ENCODE measurements around the gene SELENOF. TPM values are rescaled to one million over a fixed set of nuclear protein-coding genes. Genes with fewer than 3 reads are reported as not detected.

SELENOF gene
- total RNA-seq, 6 experiments from 2014 or later: 95.5 to 130 (median 107) TPM

DNA sequence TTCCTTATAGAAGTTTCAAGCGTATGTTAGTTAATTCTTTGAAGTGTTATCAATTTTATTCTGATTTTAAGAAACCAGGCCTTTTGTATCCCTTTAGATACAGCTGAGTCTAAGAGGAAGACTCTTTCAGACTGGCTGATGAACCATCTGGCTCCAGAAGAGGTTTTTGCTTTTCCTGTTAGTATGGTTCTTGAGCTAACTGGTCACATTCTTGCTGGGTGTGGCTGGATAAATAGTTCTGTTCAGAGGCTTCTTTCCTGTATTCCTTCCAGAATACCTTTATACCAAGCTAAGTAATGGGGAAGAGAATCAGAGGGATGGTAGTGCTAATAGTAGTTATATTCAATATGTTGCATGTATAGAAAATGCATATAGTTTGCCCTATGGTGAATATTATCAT, 13.0 kb upstream of the SELENOF start:
- no peak overlapping the region for H3K27ac ChIP-seq
- WGBS (ENCODE audit: insufficient coverage, low coverage, low lambda C conversion rate, missing lambda C conversion rate): 93% methylated on average over 1 of the region's 1 CpG
- DNase-seq: no peak
- peaks cover 0 to 9% (median 0%) of the 10 kb centered on the region in 4 donors for H3K4me1 ChIP-seq
- intact Hi-C loops (cut with DNase I): no loop called here
- ATAC-seq: no peak
- peaks cover 0 to 6% (median 0%) of the 10 kb centered on the region in 4 donors for H3K9me3 ChIP-seq
- H3K27me3 ChIP-seq: no peaks in the 10 kb centered on the region
- no peak overlapping the region for H3K4me3 ChIP-seq
- no peaks in the 10 kb centered on the region for H3K36me3 ChIP-seq
- TF ChIP-seq, protein P1, sequence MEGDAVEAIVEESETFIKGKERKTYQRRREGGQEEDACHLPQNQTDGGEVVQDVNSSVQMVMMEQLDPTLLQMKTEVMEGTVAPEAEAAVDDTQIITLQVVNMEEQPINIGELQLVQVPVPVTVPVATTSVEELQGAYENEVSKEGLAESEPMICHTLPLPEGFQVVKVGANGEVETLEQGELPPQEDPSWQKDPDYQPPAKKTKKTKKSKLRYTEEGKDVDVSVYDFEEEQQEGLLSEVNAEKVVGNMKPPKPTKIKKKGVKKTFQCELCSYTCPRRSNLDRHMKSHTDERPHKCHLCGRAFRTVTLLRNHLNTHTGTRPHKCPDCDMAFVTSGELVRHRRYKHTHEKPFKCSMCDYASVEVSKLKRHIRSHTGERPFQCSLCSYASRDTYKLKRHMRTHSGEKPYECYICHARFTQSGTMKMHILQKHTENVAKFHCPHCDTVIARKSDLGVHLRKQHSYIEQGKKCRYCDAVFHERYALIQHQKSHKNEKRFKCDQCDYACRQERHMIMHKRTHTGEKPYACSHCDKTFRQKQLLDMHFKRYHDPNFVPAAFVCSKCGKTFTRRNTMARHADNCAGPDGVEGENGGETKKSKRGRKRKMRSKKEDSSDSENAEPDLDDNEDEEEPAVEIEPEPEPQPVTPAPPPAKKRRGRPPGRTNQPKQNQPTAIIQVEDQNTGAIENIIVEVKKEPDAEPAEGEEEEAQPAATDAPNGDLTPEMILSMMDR (IDR thresholded peaks at IDR 0.05): no peak
- TF ChIP-seq POLR2A (IDR thresholded peaks at IDR 0.05): no peak

DNA sequence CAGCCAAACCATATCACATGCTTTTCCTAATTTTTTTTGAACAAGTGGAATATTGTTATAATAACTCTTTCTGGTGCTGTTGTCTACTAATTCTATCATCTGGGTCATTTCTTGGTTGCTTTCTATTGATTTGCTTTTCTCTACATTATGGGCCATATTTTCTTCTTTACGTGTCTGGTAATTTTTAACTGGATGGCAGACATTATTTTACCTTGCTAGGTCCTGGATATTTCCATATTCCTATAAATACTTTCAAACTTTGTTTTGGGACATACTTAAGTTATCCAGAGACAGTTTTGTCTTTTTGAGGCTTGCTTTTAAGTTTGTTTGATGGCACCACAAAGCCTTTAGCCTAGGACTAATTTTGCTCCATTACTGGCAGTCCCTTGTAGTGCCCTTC, 11.8 kb upstream of the SELENOF start:
- H3K4me1 ChIP-seq: peaks cover 0 to 9% (median 0%) of the 10 kb centered on the region in 4 donors

DNA sequence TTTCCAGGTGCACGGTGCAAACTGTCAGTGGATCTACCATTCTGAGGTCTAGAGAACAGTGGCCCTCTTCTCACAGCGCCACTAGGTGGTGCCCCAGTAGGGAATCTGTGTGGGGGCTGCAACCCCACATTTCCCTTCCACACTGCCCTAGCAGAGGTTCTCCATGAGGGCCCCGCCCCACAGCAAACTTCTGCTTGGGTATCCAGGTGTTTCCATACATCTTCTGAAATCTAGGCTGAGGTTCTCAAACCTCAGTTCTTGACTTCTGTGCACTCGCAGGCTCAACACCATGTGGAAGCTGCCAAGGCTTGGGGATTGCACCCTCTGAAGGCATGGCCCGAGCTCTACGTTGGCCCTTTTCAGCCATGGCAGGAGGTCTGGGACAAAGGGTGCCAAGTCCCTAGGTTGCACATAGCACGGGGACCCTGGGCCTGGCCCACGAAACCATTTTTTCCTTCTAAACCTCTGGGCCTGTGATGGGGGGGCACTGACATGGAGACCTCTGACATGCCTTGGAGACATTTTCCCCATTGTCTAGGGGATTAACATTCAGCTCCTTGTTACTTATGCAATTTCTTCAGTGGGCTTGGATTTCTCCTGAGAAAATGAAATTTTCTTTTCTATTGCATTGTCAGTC, 10.5 kb upstream of the SELENOF start:
- H3K4me1 ChIP-seq: peaks cover 0 to 9% (median 0%) of the 10 kb centered on the region in 4 donors
- TF ChIP-seq, protein P1 (IDR thresholded peaks at IDR 0.05): no peak
- TF ChIP-seq POLR2A (IDR thresholded peaks at IDR 0.05): no peak
- ATAC-seq (no peak), DNase-seq (no peak)
- H3K4me3 ChIP-seq: no peak overlapping the region
- peaks cover 0 to 8% (median 0%) of the 10 kb centered on the region in 4 donors for H3K9me3 ChIP-seq
- 100% methylated on average over 3 of the region's 8 CpGs for WGBS (ENCODE audit: insufficient coverage, low coverage, low lambda C conversion rate, missing lambda C conversion rate)
- intact Hi-C loops (cut with DNase I): no loop called here
- H3K36me3 ChIP-seq: no peaks in the 10 kb centered on the region
- no peaks in the 10 kb centered on the region for H3K27me3 ChIP-seq
- no peak overlapping the region for H3K27ac ChIP-seq

More for the DNA sequence above, 11.8 kb upstream of the SELENOF start:
- intact Hi-C loops (cut with DNase I): no loop called here
- H3K9me3 ChIP-seq: peaks cover 0 to 8% (median 0%) of the 10 kb centered on the region in 4 donors
- H3K36me3 ChIP-seq: no peaks in the 10 kb centered on the region
- DNase-seq: no peak
- WGBS (ENCODE audit: insufficient coverage, low coverage, low lambda C conversion rate, missing lambda C conversion rate): 100% methylated on average over 1 of the region's 1 CpG
- no peak overlapping the region for H3K4me3 ChIP-seq
- ATAC-seq: no peak
- TF ChIP-seq POLR2A (IDR thresholded peaks at IDR 0.05): no peak
- TF ChIP-seq, protein P1 (IDR thresholded peaks at IDR 0.05): no peak
- H3K27me3 ChIP-seq: no peaks in the 10 kb centered on the region
- no peak overlapping the region for H3K27ac ChIP-seq

DNA sequence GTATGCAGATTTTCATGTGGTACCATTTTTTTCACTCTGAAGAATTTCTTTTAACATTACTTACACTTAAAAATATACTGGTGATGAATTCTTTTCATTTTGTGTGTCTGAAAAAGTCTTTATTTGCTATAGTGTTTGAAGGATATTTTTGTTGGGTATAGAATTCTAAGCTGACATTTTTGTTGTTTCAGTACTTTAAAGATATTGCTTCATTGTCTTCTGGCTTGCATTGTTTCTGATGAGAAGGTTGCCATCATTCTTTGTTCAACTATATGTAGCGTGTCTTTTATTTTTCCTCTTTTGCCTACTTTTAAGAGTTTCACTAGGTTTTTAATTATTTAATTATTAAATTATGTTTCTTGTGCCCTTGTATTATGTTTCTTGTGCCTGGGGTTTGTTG, 8.5 kb upstream of the SELENOF start:
- DNase-seq (no peak), ATAC-seq (no peak)
- no peak for TF ChIP-seq POLR2A (IDR thresholded peaks at IDR 0.05)
- TF ChIP-seq, protein P1 (IDR thresholded peaks at IDR 0.05): no peak
- Histone ChIP-seq H3K27me3 (no peaks in the 10 kb centered on the region), H3K27ac (no peak overlapping the region), H3K36me3 (no peaks in the 10 kb centered on the region), H3K9me3 (peaks cover 0 to 8% (median 0%) of the 10 kb centered on the region in 4 donors), H3K4me1 (no peaks in the 10 kb centered on the region), H3K4me3 (no peak overlapping the region)
- WGBS (ENCODE audit: insufficient coverage, low coverage, low lambda C conversion rate, missing lambda C conversion rate): 100% methylated on average over 1 of the region's 1 CpG
- intact Hi-C loops (cut with DNase I): no loop called here
